Right lobe of liver (tissue), 4 donors: ENCODE results near the gene LY6G6D.

ENCODE experiments used
- POLR2A ChIP-seq: fragments of 450-650 bp; IDR thresholded peaks from one replicate; pipeline ENCODE4 v1.6.1; 2017; ENCODE audit warnings: antibody characterized with exemption, mild to moderate bottlenecking
- TF ChIP-seq, protein P1 (sequence below), 4 donors: fragments of 200-600 bp in 3 of 4; fragments of 450-650 bp in 1 of 4; IDR thresholded peaks; one replicate each; pipeline versions ENCODE4 v1.5.1 to v1.8.0; 2016 to 2022; ENCODE audit warnings: antibody characterized with exemption in 4 of 4, mild to moderate bottlenecking in 2 of 4
- donor health status: DM: no; HTN: no; CAD: no.
- donor health status: DM: no; HTN: no; CAD: no.
- donor health status: DM: no; HTN: yes; CAD: no.

DNA sequence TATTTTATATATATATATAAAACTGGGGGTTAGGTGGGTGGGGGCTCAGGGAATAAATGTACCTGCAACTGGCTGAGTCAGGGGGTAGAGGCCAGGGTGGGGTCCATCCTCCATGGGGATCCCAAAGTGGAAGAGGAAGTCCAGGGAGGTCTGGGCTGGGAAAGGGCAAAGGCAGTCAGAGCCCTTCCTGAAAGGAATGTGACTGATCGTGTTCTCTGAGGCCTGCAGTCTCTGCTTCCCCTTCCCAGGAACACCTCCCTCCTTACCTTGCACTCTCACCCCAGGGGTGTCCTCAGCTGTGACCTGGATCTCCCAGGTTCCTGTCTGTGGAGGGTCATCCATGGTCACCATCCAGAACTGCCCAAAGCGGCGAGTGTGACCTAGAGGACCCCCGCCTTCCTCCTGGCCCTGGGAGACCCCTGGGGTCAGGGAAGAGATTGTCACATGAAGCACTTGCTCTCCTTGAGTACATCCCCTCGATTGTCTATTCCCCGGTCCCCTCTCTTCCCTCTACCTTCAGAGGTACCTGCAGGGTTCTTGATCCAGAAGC lies 52.0 kb downstream of the LY6G6D start:
- no peak for TF ChIP-seq POLR2A
- TF ChIP-seq, protein P1, sequence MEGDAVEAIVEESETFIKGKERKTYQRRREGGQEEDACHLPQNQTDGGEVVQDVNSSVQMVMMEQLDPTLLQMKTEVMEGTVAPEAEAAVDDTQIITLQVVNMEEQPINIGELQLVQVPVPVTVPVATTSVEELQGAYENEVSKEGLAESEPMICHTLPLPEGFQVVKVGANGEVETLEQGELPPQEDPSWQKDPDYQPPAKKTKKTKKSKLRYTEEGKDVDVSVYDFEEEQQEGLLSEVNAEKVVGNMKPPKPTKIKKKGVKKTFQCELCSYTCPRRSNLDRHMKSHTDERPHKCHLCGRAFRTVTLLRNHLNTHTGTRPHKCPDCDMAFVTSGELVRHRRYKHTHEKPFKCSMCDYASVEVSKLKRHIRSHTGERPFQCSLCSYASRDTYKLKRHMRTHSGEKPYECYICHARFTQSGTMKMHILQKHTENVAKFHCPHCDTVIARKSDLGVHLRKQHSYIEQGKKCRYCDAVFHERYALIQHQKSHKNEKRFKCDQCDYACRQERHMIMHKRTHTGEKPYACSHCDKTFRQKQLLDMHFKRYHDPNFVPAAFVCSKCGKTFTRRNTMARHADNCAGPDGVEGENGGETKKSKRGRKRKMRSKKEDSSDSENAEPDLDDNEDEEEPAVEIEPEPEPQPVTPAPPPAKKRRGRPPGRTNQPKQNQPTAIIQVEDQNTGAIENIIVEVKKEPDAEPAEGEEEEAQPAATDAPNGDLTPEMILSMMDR (IDR thresholded peaks at IDR 0.05): no peak
